ENCODE data around the gene ATP6V1F.

Gene ATP6V1F

GRCh38 chr7:128859232-128860157 lies 3.2 kb upstream of the ATP6V1F start:
- no peak overlapping the region for H3K4me3 ChIP-seq (ENCODE audit: low read depth, low read length)
- TF ChIP-seq CTCF (IDR thresholded peaks at IDR 0.05; ENCODE audit: low read depth, low read length) = no peak

GRCh38 chr7:128860158-128861073 lies 2.2 kb upstream of the ATP6V1F start:
- TF ChIP-seq CTCF (IDR thresholded peaks at IDR 0.05; ENCODE audit: low read depth, low read length) = no peak
- no peak overlapping the region for H3K4me3 ChIP-seq (ENCODE audit: low read depth, low read length)

DNA sequence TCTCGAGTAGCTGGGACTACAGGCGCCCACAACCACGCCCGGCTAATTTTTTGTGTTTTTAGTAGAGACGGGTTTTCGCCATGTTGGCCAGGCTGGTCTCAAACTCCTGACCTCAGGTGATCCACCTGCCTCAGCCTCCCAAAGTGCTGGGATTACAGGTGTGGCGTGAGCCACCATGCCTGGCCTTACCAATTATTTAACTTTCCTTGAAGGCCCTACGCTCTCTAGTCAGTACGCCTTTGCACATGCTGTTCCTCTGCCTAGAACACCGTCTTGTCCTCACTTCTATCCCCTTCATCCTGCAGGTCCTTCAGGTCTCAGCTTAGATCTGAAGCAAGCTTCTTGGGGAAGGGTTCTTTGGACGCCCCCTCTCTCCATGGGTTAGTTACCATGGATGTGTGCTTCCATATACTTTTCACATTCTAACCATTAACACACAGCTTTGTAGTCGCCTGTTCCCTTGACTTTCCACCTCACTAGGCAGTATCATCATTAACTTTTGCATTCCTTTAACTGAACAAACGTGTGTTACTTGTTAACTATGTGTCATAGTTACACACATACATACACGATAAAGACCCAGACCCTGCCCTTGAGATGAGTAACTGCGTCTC lies 592 bp upstream of the ATP6V1F start:
- TF ChIP-seq CTCF (IDR thresholded peaks at IDR 0.05; ENCODE audit: low read depth, low read length) = no peak
- peak overlapping the region; percentile 95 for H3K4me3 ChIP-seq (ENCODE audit: low read depth, low read length)

GRCh38 chr7:128863433-128863989 lies 855 bp downstream of the ATP6V1F start:
- H3K4me3 ChIP-seq (ENCODE audit: low read depth, low read length) = peak overlapping the region; percentile 95
- TF ChIP-seq CTCF (IDR thresholded peaks at IDR 0.05; ENCODE audit: low read depth, low read length) = peak; percentile 50

DNA sequence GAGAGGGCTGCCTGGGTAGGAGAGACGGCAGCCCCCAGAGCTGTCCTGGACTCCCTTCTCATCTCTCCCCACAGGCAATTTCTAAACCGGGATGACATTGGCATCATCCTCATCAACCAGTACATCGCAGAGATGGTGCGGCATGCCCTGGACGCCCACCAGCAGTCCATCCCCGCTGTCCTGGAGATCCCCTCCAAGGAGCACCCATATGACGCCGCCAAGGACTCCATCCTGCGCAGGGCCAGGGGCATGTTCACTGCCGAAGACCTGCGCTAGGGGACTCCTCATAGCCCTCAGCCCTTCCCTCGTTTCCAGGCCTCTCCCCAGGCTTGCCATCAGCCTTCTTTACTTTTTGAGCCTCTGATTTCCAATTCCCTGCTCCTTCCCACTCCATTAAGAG lies 2.6 kb downstream of the ATP6V1F start:
- no peak for TF ChIP-seq CTCF (IDR thresholded peaks at IDR 0.05; ENCODE audit: low read depth, low read length)
- no peak overlapping the region for H3K4me3 ChIP-seq (ENCODE audit: low read depth, low read length)

DNA sequence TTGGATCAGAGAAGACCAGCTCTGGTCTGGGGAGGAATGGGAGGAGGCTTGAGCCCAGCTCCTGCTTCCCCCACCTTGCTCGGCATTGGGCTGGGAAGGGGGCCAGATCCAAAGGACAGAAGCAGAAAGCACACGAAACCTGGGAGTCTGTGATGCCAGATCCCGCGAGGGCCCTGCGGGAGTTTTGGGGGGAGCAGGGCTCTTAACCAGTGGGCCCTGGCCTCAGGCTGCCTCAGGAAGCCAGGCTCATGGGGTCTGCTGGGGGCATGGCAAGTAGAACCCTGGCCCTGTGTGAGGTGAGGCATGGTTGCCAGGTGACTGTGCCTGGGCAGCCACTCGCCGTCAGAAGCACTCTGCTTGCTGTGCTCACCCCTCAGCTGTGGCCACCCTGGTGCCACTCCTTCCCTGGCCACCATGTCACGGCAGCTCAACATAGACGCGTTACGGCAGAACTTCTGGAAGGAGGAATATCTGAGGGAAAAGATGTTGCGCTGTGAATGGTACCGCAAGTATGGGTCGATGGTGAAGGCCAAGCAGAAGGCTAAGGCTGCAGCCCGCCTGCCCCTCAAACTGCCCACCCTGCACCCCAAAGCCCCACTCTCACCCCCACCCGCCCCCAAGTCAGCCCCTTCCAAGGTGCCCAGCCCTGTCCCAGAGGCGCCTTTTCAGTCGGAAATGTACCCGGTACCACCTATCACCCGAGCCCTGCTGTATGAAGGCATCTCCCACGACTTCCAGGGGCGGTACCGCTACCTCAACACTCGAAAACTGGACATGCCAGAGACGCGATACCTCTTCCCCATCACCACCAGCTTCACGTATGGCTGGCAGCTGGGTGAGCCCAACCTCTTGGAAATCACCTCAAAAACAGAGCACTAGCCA lies 3.6 kb downstream of the ATP6V1F start:
- H3K4me3 ChIP-seq (ENCODE audit: low read depth, low read length) = no peak overlapping the region
- no peak for TF ChIP-seq CTCF (IDR thresholded peaks at IDR 0.05; ENCODE audit: low read depth, low read length)
